ENCODE data around the gene PARD3B.

PARD3B gene

DNA sequence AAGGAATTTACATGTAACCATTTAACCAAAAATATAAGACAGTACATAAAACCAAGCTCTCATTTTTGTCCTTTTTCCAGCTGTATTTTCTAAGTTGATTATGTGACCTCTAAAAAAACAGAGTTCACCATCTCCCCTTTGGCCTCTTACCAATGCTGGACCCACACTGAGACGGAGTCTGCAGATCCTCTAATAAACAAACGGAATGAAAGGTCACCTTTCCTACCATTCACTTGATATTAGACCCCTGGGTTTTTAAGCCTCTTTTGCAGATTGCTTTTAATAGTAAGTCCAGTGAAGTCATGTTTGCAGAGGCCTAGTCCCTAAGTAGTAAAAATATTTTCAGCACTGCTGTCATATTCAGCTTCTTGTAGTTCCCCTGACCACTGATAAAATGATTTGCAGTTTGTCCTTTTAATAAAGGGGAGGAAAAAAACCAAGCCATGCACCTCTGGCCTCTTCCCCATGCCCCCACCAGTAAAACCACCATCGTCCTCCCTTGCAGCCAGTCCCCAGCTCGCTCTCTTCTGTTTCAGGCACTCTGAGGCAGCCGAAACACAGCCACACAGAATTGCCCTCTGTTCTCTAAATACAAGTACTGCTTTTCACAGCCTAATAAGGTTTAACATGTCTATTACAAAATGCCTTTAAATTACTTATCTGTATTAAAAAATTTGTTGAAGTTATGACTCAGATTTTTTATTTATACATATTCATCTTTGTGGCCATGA, 427.5 kb downstream of the PARD3B start:
- Histone ChIP-seq H3K27me3 (no peaks in the 10 kb centered on the region), H3K9me3 (no peaks in the 10 kb centered on the region), H3K4me1 (ENCODE audit: control insufficient read depth in 1 of 2, insufficient read depth in 1 of 2, low read depth in 1 of 2, low read length in 1 of 2) (no peaks in the 10 kb centered on the region), H3K27ac (no peak overlapping the region), H3K36me3 (no peaks in the 10 kb centered on the region), H3K4me3 (ENCODE audit: low read depth in 1 of 2, low read length in 1 of 2) (no peak overlapping the region)
- TF ChIP-seq, protein P1, sequence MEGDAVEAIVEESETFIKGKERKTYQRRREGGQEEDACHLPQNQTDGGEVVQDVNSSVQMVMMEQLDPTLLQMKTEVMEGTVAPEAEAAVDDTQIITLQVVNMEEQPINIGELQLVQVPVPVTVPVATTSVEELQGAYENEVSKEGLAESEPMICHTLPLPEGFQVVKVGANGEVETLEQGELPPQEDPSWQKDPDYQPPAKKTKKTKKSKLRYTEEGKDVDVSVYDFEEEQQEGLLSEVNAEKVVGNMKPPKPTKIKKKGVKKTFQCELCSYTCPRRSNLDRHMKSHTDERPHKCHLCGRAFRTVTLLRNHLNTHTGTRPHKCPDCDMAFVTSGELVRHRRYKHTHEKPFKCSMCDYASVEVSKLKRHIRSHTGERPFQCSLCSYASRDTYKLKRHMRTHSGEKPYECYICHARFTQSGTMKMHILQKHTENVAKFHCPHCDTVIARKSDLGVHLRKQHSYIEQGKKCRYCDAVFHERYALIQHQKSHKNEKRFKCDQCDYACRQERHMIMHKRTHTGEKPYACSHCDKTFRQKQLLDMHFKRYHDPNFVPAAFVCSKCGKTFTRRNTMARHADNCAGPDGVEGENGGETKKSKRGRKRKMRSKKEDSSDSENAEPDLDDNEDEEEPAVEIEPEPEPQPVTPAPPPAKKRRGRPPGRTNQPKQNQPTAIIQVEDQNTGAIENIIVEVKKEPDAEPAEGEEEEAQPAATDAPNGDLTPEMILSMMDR (IDR thresholded peaks at IDR 0.05), result no peak

DNA sequence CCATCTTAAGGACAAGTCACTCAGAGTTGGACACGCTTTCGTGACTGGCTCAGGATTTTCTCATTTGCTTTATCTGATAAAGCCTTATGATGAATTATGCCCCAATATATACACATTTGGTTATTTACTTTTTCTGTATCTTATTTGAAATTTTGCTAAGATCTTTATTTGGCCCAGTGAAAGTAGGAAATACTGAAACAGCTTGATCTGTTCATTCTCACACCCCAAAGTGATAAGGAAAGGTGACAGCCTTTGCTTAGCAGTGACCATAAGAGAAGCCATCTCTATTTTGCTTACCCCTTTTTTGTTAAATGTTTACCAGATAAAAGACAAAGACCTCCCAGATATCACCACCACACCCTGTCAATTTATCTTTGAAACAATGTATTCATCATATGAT, 428.3 kb downstream of the PARD3B start:
- TF ChIP-seq, protein P1 (IDR thresholded peaks at IDR 0.05), result no peak
- H3K36me3 ChIP-seq, result no peaks in the 10 kb centered on the region
- no peaks in the 10 kb centered on the region for H3K9me3 ChIP-seq
- H3K27me3 ChIP-seq, result no peaks in the 10 kb centered on the region
- no peak overlapping the region for H3K27ac ChIP-seq
- no peak overlapping the region for H3K4me3 ChIP-seq (ENCODE audit: low read depth in 1 of 2, low read length in 1 of 2)
- no peaks in the 10 kb centered on the region for H3K4me1 ChIP-seq (ENCODE audit: control insufficient read depth in 1 of 2, insufficient read depth in 1 of 2, low read depth in 1 of 2, low read length in 1 of 2)

DNA sequence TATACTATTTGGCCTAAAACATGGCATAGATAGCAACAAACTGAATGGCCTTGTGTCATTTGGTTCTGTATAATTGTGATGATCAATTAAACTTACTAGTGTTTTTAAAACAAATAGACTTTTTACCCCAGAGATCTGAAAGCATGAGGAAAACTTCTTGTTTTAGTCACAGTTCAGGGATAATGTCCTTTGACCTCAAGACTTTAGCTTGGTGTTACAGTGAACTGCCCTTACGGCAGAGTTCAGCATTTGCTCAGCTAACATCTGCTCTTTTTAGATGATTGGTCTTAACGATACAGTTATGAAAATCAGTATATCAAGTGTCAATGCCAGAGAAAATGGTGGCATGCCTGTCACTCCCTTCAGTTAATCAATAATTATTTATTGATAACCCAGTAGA, 429.2 kb downstream of the PARD3B start:
- Histone ChIP-seq H3K27me3 (no peaks in the 10 kb centered on the region), H3K9me3 (no peaks in the 10 kb centered on the region), H3K36me3 (no peaks in the 10 kb centered on the region), H3K4me3 (ENCODE audit: low read depth in 1 of 2, low read length in 1 of 2) (no peak overlapping the region), H3K4me1 (ENCODE audit: control insufficient read depth in 1 of 2, insufficient read depth in 1 of 2, low read depth in 1 of 2, low read length in 1 of 2) (no peaks in the 10 kb centered on the region), H3K27ac (no peak overlapping the region)
- TF ChIP-seq, protein P1 (IDR thresholded peaks at IDR 0.05), result no peak

DNA sequence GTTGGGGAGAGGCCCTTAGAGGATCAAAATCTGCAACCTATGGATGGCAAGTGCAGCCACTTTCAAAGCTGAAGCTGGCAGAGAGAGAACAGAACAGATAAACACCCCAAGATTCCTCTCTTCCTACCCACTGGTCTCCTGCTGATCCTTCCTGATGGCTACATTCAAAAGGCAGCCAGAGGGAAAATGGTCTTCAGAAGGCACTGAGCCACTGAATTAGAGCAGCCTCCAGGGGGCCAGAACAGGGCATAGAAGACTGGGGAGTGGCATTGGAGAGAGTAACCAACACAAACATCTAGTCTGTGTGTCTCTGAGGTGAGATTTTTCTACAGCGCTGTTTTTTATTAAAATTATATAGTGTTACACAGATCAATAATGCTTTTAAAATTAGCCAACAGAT, 432.6 kb downstream of the PARD3B start:
- Histone ChIP-seq H3K36me3 (no peaks in the 10 kb centered on the region), H3K9me3 (no peaks in the 10 kb centered on the region), H3K4me3 (ENCODE audit: low read depth in 1 of 2, low read length in 1 of 2) (no peak overlapping the region), H3K4me1 (ENCODE audit: control insufficient read depth in 1 of 2, insufficient read depth in 1 of 2, low read depth in 1 of 2, low read length in 1 of 2) (no peaks in the 10 kb centered on the region), H3K27me3 (no peaks in the 10 kb centered on the region), H3K27ac (no peak overlapping the region)
- TF ChIP-seq, protein P1 (IDR thresholded peaks at IDR 0.05), result no peak

DNA sequence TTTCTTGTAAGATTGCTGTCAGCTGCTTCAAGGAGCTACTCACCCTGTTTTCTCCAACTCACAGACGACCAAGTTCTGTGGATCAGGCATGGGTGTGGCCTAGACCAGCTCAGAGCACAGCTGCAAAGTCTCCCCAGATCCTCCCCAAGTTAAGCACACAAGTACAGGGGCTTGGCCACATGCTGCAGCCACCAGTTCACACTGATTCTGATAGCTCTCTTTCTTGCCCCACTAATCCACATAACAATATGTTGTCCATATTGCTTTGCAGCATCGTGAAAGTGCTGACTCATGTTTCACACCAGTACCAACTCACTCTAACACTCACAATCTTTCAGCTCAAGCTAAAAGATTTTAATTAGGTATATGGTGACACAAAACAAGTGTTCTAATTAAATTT, 437.0 kb downstream of the PARD3B start:
- Histone ChIP-seq H3K27ac (no peak overlapping the region), H3K9me3 (no peaks in the 10 kb centered on the region), H3K36me3 (no peaks in the 10 kb centered on the region), H3K4me1 (ENCODE audit: control insufficient read depth in 1 of 2, insufficient read depth in 1 of 2, low read depth in 1 of 2, low read length in 1 of 2) (no peaks in the 10 kb centered on the region), H3K27me3 (no peaks in the 10 kb centered on the region), H3K4me3 (ENCODE audit: low read depth in 1 of 2, low read length in 1 of 2) (no peak overlapping the region)
- TF ChIP-seq, protein P1 (IDR thresholded peaks at IDR 0.05), result no peak
